GM15510 (cell line): ENCODE measurements around the gene RNASE13.

Experiments used
- POLR2A ChIP-seq: IDR thresholded peaks from 3 replicates; pipeline ENCODE4 v1.6.1; 2011; ENCODE audit warnings: borderline replicate concordance; ENCODE audit not compliant: insufficient read length; ENCODE audit errors: extremely low read depth

RNASE13 gene

GRCh38 chr14:21070083-21070609 is 35.5 kb upstream of the RNASE13 start, which contains the start of gene ARHGEF40:
Gene ARHGEF40 (plus strand): TSS chr14:21070304. CDS start chr14:21070397, 93 bp downstream.
- TF ChIP-seq POLR2A, result no peak

GRCh38 chr14:21069388-21070082 is 34.9 kb upstream of the RNASE13 start:
- TF ChIP-seq POLR2A, result no peak

GRCh38 chr14:21068521-21069387 is 34.1 kb upstream of the RNASE13 start:
- no peak for TF ChIP-seq POLR2A

- no peak for TF ChIP-seq POLR2A
These were observed 32.4 kb upstream of the RNASE13 start for GRCh38 chr14:21066882-21067502.

GRCh38 chr14:21063479-21063878 is 28.9 kb upstream of the RNASE13 start:
- no peak for TF ChIP-seq POLR2A

DNA sequence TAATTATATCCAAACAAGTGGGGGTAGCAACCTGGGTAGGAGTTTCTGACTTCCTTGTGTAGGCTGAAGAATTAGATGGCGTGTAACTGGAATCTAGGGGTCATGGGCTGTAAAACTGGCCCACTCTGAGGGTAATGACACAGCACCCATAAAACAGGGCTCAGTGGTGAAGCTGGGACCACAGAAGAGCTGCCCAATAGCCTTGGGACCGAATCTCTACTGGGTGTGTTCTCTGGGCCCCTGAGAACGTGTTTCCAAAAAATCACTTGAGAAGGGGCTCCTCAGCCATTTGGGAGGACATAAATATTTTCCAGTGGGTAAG is 26.7 kb upstream of the RNASE13 start:
- TF ChIP-seq POLR2A, result no peak

DNA sequence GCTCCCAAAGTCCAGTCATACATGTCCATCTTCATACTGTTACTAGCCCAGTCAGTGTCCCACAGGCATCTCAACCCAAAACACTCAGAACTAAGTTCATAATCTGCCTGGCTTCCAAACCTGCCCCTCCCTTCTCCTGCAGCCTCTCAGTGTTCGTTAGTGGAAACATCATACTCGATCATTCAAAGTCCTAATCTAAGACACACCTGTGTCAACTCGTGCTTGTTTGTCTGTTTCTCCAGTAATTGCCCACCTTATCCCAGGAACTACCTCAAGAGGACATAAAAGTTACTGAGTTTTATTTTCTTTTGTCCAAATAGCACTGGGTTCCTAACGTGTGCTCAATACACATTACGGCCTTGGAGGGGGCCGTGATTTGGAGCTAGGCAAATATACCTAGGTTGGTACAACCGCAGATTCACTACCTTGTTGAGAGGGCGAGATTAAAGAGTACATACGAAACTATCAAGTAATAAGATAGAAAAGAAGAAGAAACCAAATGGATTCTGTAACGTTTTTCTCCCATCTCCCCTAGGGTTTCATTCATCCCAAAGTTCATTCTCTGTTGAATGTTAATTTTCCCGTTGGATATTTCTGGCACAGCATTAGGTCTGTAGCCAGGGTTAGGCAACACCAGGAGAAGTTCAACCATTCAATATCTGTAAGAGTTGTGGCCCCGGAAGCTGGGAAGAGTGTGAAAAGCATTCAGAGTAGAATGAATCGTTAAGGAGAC is 26.2 kb upstream of the RNASE13 start:
- no peak for TF ChIP-seq POLR2A

GRCh38 chr14:21059842-21060613 is 25.4 kb upstream of the RNASE13 start:
- TF ChIP-seq POLR2A, result no peak

GRCh38 chr14:21058903-21059302 is 24.3 kb upstream of the RNASE13 start:
- no peak for TF ChIP-seq POLR2A

- TF ChIP-seq POLR2A, result no peak
These were observed 23.4 kb upstream of the RNASE13 start, which contains the start of gene RNASE8 for GRCh38 chr14:21057803-21058675. Gene RNASE8 (plus strand): TSS chr14:21057822. CDS start chr14:21057893, 71 bp downstream.

GRCh38 chr14:21056520-21057163 is 22.0 kb upstream of the RNASE13 start:
- no peak for TF ChIP-seq POLR2A

DNA sequence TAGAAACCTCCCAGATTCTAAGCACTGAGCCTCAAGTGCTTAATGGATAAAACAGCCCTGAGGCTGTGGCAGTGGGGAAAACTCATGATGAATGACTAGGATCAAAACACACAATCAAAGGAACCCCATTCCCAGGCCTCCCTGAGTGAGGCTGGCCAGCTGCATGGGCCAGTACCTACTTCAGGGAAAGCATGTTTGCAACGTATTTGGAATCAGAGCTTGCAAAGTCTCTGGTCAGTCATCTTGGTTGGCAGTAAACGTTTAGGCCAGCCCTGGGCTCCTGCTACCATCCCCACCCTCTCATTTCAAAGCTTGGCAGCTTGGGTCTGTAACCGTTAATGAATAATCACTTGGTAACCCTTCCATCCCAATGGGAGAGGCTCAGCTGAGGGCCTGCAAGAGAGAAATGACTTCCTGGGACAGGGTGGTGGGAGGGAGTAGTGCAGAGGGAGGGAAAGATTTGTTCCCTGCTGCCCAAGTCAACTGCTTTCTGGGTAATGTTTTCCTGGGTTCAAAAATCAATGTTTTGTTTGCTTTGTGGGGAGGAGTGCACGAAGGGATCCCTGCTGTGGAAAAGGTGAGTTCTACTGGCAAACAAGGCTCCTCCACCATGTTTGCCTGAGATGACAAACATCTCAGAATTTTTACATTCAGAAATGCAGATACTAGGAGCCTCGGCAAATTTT is 21.0 kb upstream of the RNASE13 start:
- no peak for TF ChIP-seq POLR2A
